HepG2 (cell line): ENCODE results near the gene AUH. TPM values are rescaled to one million over a fixed set of nuclear protein-coding genes. Genes with fewer than 3 reads are reported as not detected.

Experiments used
- ATAC-seq: fragments of 200-7000 bp; cut with Tn5 transposase; 3 replicates; pipeline ENCODE4 v1.9.1; 2020; ENCODE audit warnings: mild to moderate bottlenecking, moderate library complexity
- BruUV-seq: library from RNA; stranded (reverse); fragments of 400-500 nt; replicated peaks from 2 replicates; lab custom pipeline; 2021; lab: Mats Ljungman, UMichigan
- CTCF ChIA-PET: fragments of 300-600 bp; formaldehyde crosslinking; extraction: SDS; loops from one replicate; lab custom pipeline; 2021; ENCODE audit warnings: low total read pairs, inconsistent platforms, low intra/inter-chr PET ratio; lab: Yijun Ruan, JAX
- POLR2A ChIA-PET: fragments of 350-600 bp; sonication (Branson Sonifier 250); formaldehyde crosslinking; loops from one replicate; lab custom pipeline; 2020; ENCODE audit warnings: antibody characterized with exemption, inconsistent platforms; lab: Yijun Ruan, JAX
- DNase-seq: peaks from one replicate; pipeline ENCODE4 v3.0.0-alpha.2; 2015; ENCODE audit warnings: low spot score
- FAIRE-seq: peaks from 3 replicates; lab custom pipeline; 2011; peaks lifted over from hg19 to GRCh38; lab: Jason Lieb, UNC
- H2AFZ ChIP-seq: one replicate; pipeline ENCODE4 v1.6.1; 2011; ENCODE audit warnings: low read length, inconsistent platforms
- H3K27ac ChIP-seq: fragments of 300-600 bp; 3 replicates; pipeline ENCODE4 v1.8.0; 2011; ENCODE audit warnings: mixed run types, mild to moderate bottlenecking, mixed read lengths, low read length, inconsistent platforms; ENCODE audit not compliant: insufficient read depth; ENCODE audit errors: extremely low read length
- H3K27me3 ChIP-seq, 2 experiments: fragments of 200-600 bp in 1 of 2; 2 replicates in 1 of 2; 3 replicates in 1 of 2; pipeline versions ENCODE4 v1.6.0 to v1.8.0; 2011; ENCODE audit warnings: low read length in 2 of 2, mild to moderate bottlenecking in 2 of 2, moderate library complexity in 2 of 2, inconsistent platforms in 1 of 2; ENCODE audit not compliant: insufficient read depth in 2 of 2, control insufficient read depth in 1 of 2
- H3K36me3 ChIP-seq, 2 experiments: fragments of 200-600 bp in 1 of 2; replicated peaks in 1 of 2; 2 replicates in 1 of 2; 3 replicates in 1 of 2; pipeline versions ENCODE4 v1.5.1 to v1.8.0; 2011; ENCODE audit warnings: low read length in 2 of 2, inconsistent platforms in 1 of 2; ENCODE audit not compliant: insufficient read depth in 2 of 2, control insufficient read depth in 1 of 2
- H3K4me1 ChIP-seq: 2 replicates; pipeline ENCODE4 v1.5.1; 2012; ENCODE audit warnings: low read length, inconsistent platforms; ENCODE audit not compliant: insufficient read depth
- H3K4me2 ChIP-seq: 2 replicates; pipeline ENCODE4 v1.6.0; 2011; ENCODE audit warnings: low read depth, low read length, inconsistent platforms
- H3K4me3 ChIP-seq, 3 experiments: fragments of 200-600 bp in 1 of 3; sonication (generic), shearing (Covaris generic) in 1 of 3; replicated peaks in 1 of 3; 2 replicates each; pipeline ENCODE4 v1.5.1; 2011 to 2016; ENCODE audit warnings: low read length in 3 of 3, inconsistent platforms in 2 of 3, low read depth in 2 of 3, mild to moderate bottlenecking in 2 of 3, control low read depth in 1 of 3, mixed read lengths in 1 of 3; ENCODE audit not compliant: insufficient read depth in 1 of 3
- H3K79me2 ChIP-seq: one replicate; pipeline ENCODE4 v1.6.1; 2011; ENCODE audit warnings: low read length, inconsistent platforms; ENCODE audit not compliant: insufficient read depth
- H3K9ac ChIP-seq: 2 replicates; pipeline ENCODE4 v1.6.0; 2011; ENCODE audit warnings: mild to moderate bottlenecking, low read depth, low read length, inconsistent platforms; ENCODE audit not compliant: insufficient read depth
- H3K9me3 ChIP-seq: 2 replicates; pipeline ENCODE4 v1.5.1; 2012; ENCODE audit warnings: mild to moderate bottlenecking, low read length
- H4K20me1 ChIP-seq: 2 replicates; pipeline ENCODE4 v1.6.0; 2011; ENCODE audit warnings: inconsistent platforms, mild to moderate bottlenecking, low read length, moderate library complexity; ENCODE audit not compliant: insufficient read depth
- ARNTL ChIP-seq: sonication (generic); formaldehyde crosslinking; IDR thresholded peaks from 2 replicates; pipeline ENCODE4 v1.4.0; 2020; ENCODE audit warnings: mild to moderate bottlenecking, missing genetic modification reagents
- CENPX ChIP-seq: sonication (generic); formaldehyde crosslinking; IDR thresholded peaks from 2 replicates; pipeline ENCODE4 v1.9.0; 2021; ENCODE audit warnings: mild to moderate bottlenecking, missing genetic modification reagents, moderate library complexity
- HOXA5 ChIP-seq: sonication (generic); formaldehyde crosslinking; IDR thresholded peaks from 2 replicates; pipeline ENCODE4 v1.4.0; 2020; ENCODE audit warnings: missing genetic modification reagents
- ISL2 ChIP-seq: sonication (generic); formaldehyde crosslinking; IDR thresholded peaks from 2 replicates; pipeline ENCODE4 v1.5.0; 2020; ENCODE audit warnings: missing genetic modification reagents
- MTA3 ChIP-seq: sonication (generic); formaldehyde crosslinking; IDR thresholded peaks from 2 replicates; pipeline ENCODE4 v1.4.0; 2020; ENCODE audit warnings: missing genetic modification reagents
- NFE2L2 ChIP-seq: fragments of 150-350 bp; IDR thresholded peaks from 2 replicates; pipeline ENCODE4 v1.6.1; 2014; ENCODE audit warnings: low read length
- PAX8 ChIP-seq: sonication (generic); formaldehyde crosslinking; IDR thresholded peaks from 2 replicates; pipeline ENCODE4 v1.8.0; 2022; ENCODE audit warnings: mild to moderate bottlenecking, missing genetic modification reagents, borderline replicate concordance
- SMC3 ChIP-seq: IDR thresholded peaks from 2 replicates; pipeline ENCODE4 v1.6.1; 2011; ENCODE audit warnings: low read length, improper control_type of control experiment
- ZFP36L1 ChIP-seq: sonication (generic); formaldehyde crosslinking; IDR thresholded peaks from 2 replicates; pipeline ENCODE4 v1.8.0; 2022; ENCODE audit warnings: mild to moderate bottlenecking, missing genetic modification reagents, moderate library complexity
- ZNF776 ChIP-seq: sonication (generic); formaldehyde crosslinking; IDR thresholded peaks from 2 replicates; pipeline ENCODE4 v1.4.0; 2020; ENCODE audit warnings: mild to moderate bottlenecking, missing genetic modification reagents
- WGBS: methylation state at CpG from one replicate; pipeline ENCODE4 v1.1.6; 2017; ENCODE audit warnings: low lambda C conversion rate; 5-methylcytosine and 5-hydroxymethylcytosine counted together
- in situ Hi-C: cut with HindIII; loops from 2 replicates; pipeline ENCODE4 v1.10.0; 2017; ENCODE audit warnings: low pct_unique_long_range_greater_than_20kb; ENCODE audit not compliant: extremely low pct_ligation_motif_present
- intact Hi-C: fragments of 100-400 bp; cut with micrococcal nuclease; formaldehyde crosslinking; loops from one replicate; pipeline ENCODE4 v1.10.0; 2022; ENCODE audit not compliant: unreplicated experiment
- polyA plus RNA-seq, 8 experiments: library from polyadenylated mRNA; depleted of rRNA in 3 of 8; stranded (reverse) in 7 of 8; unstranded in 1 of 8; fragments of >200 nt; fragmentation: Illumina TruSeq in 4 of 8; extraction: Trizol in 4 of 8; gene quantifications; 2 replicates each; pipeline versions ENCODE4 v1.2.1 to v1.2.3, GENCODE V29; 2011 to 2016; ENCODE audit warnings: low read depth in 4 of 8, missing spikeins in 1 of 8, mixed read lengths in 1 of 8; ENCODE audit not compliant: insufficient read depth in 1 of 8
- total RNA-seq, 5 experiments: library from RNA; depleted of rRNA; stranded (reverse); fragments of >200 nt; fragmentation: Illumina TruSeq; extraction: Trizol; gene quantifications; 2 replicates each; pipeline ENCODE4 v1.2.3, GENCODE V29; 2016; ENCODE audit warnings: low read depth in 1 of 5
- TF ChIP-seq, protein P1 (sequence below): sonication (generic); formaldehyde crosslinking; IDR thresholded peaks from 2 replicates; pipeline ENCODE4 v1.4.0; 2020; ENCODE audit warnings: missing genetic modification reagents
- TF ChIP-seq, protein P2 (sequence below): IDR thresholded peaks from 2 replicates; pipeline ENCODE4 v1.4.0; 2020; ENCODE audit warnings: mild to moderate bottlenecking, missing genetic modification reagents

The AUH gene
- total and polyA plus RNA-seq, 2 of the 13 experiments (the other 11 are each of a cell fraction or from before 2014, with no cell fraction given): 25.8 to 31.9 TPM

DNA sequence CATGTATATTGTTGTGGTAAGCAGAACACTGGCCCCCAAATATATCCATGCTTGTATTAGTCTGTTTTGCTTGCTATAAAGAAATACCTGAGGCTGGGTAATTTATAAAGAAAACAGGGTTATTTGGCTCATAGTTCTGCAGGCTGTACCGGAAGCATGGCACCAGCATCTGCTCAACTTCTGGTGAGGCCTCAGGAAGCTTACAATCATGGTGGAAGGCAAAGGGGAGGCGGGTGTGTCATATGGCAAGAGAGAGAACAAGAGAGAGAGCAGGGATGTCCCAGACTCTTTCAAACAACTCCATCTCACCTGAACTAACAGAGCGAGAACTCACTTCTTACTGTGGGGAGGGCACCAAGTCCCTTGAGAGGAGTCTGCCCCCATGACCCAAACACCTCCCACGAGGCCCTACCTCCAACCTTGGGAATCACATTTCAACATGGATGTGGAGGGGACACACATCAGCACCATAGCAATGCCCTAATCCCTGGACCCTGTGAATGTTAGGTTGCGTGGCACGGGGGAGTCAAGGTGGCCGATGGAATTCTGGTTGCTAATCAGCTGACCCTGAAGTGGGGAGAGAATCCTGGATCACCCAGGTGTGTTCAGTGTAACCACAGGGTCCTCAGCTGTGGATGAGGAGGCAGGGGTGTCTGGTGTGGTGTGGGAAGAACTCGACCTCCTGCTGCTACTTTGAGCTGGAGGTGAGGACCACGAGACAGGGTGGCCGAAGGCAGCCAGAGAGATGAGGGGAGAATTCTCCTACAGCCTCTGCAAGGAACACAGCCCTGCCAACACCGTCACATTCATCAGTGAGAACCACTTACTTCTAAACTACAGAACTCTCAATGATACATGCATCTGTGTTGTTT lies 172.8 kb downstream of the AUH start:
- no peaks in the 10 kb centered on the region for H3K79me2 ChIP-seq
- H3K4me2 ChIP-seq: no peak overlapping the region
- no peaks in the 10 kb centered on the region for H3K9me3 ChIP-seq
- FAIRE-seq (no peak), ATAC-seq (no peak), DNase-seq (no peak)
- no peak overlapping the region for H3K4me3 ChIP-seq
- no peak overlapping the region for H2AFZ ChIP-seq
- in situ Hi-C loops: no loop called here
- POLR2A ChIA-PET: no interaction called here
- peaks cover 64% of the 10 kb centered on the region for H3K4me1 ChIP-seq
- CTCF ChIA-PET: no interaction called here
- intact Hi-C loops: no loop called here
- no peaks in the 10 kb centered on the region for H3K36me3 ChIP-seq
- 97% methylated on average over 10 of the region's 11 CpGs for WGBS
- no peak overlapping the region for H3K9ac ChIP-seq
- H4K20me1 ChIP-seq: no peaks in the 10 kb centered on the region
- H3K27ac ChIP-seq: no peak overlapping the region
- H3K27me3 ChIP-seq: no peaks in the 10 kb centered on the region
- TF ChIP-seq ZNF776 (CRISPR knock-in tag) (0 out of 2 replicates have a peak, but pooled peaks have one; percentile 67), NFE2L2 (no peak)
- no TSS peak for BruUV-seq

DNA sequence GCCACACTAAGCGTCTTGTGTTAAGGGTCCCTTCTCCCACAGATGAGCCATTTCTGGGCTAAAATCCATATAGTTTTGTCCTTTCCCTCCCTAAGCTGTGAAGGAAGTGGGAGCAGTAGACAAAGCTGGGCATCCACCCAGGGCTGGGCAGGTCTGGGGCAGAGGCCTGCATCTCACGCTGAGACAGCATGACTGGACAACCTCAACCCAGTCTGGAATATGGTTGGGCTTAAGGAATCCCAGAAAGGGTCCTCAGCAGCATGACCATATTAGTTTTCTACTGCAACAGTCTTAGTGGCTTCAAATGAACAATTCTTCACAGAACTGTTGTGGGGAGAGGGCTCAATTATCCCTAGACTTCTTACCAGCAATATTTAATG lies 173.8 kb downstream of the AUH start:
- 89% methylated on average over 2 of the region's 2 CpGs for WGBS

More for the DNA sequence above, 173.8 kb downstream of the AUH start:
- no peaks in the 10 kb centered on the region for H3K36me3 ChIP-seq
- H3K79me2 ChIP-seq: no peaks in the 10 kb centered on the region
- no peak overlapping the region for H3K4me3 ChIP-seq
- ChIA-PET POLR2A (interaction anchor here (1.9 kb wide), 1 partner anchor 117 kb away, joined by 4 read pairs; no protein-coding TSS in a partner anchor), CTCF (no interaction called here)
- in situ Hi-C loops: no loop called here
- TF ChIP-seq, protein P1, sequence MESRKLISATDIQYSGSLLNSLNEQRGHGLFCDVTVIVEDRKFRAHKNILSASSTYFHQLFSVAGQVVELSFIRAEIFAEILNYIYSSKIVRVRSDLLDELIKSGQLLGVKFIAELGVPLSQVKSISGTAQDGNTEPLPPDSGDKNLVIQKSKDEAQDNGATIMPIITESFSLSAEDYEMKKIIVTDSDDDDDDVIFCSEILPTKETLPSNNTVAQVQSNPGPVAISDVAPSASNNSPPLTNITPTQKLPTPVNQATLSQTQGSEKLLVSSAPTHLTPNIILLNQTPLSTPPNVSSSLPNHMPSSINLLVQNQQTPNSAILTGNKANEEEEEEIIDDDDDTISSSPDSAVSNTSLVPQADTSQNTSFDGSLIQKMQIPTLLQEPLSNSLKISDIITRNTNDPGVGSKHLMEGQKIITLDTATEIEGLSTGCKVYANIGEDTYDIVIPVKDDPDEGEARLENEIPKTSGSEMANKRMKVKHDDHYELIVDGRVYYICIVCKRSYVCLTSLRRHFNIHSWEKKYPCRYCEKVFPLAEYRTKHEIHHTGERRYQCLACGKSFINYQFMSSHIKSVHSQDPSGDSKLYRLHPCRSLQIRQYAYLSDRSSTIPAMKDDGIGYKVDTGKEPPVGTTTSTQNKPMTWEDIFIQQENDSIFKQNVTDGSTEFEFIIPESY (CRISPR knock-in tag): no peak
- TF ChIP-seq CENPX (CRISPR knock-in tag) (no peak), ARNTL (CRISPR knock-in tag) (no peak), MTA3 (no peak), ISL2 (CRISPR knock-in tag) (no peak), HOXA5 (CRISPR knock-in tag) (no peak), PAX8 (no peak), SMC3 (no peak), ZFP36L1 (CRISPR knock-in tag) (no peak)
- TF ChIP-seq, protein P2, sequence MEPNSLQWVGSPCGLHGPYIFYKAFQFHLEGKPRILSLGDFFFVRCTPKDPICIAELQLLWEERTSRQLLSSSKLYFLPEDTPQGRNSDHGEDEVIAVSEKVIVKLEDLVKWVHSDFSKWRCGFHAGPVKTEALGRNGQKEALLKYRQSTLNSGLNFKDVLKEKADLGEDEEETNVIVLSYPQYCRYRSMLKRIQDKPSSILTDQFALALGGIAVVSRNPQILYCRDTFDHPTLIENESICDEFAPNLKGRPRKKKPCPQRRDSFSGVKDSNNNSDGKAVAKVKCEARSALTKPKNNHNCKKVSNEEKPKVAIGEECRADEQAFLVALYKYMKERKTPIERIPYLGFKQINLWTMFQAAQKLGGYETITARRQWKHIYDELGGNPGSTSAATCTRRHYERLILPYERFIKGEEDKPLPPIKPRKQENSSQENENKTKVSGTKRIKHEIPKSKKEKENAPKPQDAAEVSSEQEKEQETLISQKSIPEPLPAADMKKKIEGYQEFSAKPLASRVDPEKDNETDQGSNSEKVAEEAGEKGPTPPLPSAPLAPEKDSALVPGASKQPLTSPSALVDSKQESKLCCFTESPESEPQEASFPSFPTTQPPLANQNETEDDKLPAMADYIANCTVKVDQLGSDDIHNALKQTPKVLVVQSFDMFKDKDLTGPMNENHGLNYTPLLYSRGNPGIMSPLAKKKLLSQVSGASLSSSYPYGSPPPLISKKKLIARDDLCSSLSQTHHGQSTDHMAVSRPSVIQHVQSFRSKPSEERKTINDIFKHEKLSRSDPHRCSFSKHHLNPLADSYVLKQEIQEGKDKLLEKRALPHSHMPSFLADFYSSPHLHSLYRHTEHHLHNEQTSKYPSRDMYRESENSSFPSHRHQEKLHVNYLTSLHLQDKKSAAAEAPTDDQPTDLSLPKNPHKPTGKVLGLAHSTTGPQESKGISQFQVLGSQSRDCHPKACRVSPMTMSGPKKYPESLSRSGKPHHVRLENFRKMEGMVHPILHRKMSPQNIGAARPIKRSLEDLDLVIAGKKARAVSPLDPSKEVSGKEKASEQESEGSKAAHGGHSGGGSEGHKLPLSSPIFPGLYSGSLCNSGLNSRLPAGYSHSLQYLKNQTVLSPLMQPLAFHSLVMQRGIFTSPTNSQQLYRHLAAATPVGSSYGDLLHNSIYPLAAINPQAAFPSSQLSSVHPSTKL (CRISPR knock-in tag): no peak
- H3K9ac ChIP-seq: no peak overlapping the region
- no peaks in the 10 kb centered on the region for H4K20me1 ChIP-seq
- no peak overlapping the region for H2AFZ ChIP-seq
- DNase-seq: no peak
- no TSS peak for BruUV-seq
- no peak for FAIRE-seq
- peaks cover 64% of the 10 kb centered on the region for H3K4me1 ChIP-seq
- H3K9me3 ChIP-seq: no peaks in the 10 kb centered on the region
- H3K4me2 ChIP-seq: no peak overlapping the region
- H3K27me3 ChIP-seq: no peaks in the 10 kb centered on the region
- ATAC-seq: no peak
- intact Hi-C loops: no loop called here
- H3K27ac ChIP-seq: no peak overlapping the region
